Progenitor cell of endocrine pancreas (in vitro differentiated cells): Measurements from ENCODE around the gene TMA7B. TPM values are rescaled to one million over a fixed set of nuclear protein-coding genes. Genes with fewer than 3 reads are reported as not detected.

Experiments
- DNase-seq: peaks from one replicate; pipeline ENCODE4 v3.0.0; 2021; ENCODE audit warnings: low spot score; ENCODE audit not compliant: unreplicated experiment
- H3K27ac Mint-ChIP-seq: 2 replicates; pipeline ENCODE4 v1.8.0; 2021; ENCODE audit warnings: mild to moderate bottlenecking, moderate library complexity, mixed read lengths
- H3K27me3 Mint-ChIP-seq: 2 replicates; pipeline ENCODE4 v1.8.0; 2021; ENCODE audit warnings: mixed read lengths
- H3K36me3 Mint-ChIP-seq: 2 replicates; pipeline ENCODE4 v1.8.0; 2022; ENCODE audit warnings: mixed read lengths; ENCODE audit not compliant: insufficient read depth
- H3K4me1 Mint-ChIP-seq: 2 replicates; pipeline ENCODE4 v1.8.0; 2021; ENCODE audit warnings: low read depth, mixed read lengths
- H3K4me3 Mint-ChIP-seq: 2 replicates; pipeline ENCODE4 v1.8.0; 2021; ENCODE audit warnings: low read depth, mild to moderate bottlenecking, moderate library complexity, mixed read lengths
- H3K9me3 Mint-ChIP-seq: 2 replicates; pipeline ENCODE4 v1.8.0; 2021; ENCODE audit warnings: low read depth, mixed read lengths
- total RNA-seq: library from RNA; stranded (reverse); gene quantifications from 2 replicates; pipeline ENCODE4 v1.2.1, GENCODE V29; 2021
- TF ChIP-seq, protein P1 (sequence below): fragments of 200-600 bp; sonication (generic); IDR thresholded peaks from one replicate; pipeline ENCODE4 v1.5.0; 2021; ENCODE audit warnings: antibody characterized with exemption, mild to moderate bottlenecking; ENCODE audit not compliant: unreplicated experiment

Gene TMA7B
- total RNA-seq, 1 donor from 2014 or later = not detected

DNA sequence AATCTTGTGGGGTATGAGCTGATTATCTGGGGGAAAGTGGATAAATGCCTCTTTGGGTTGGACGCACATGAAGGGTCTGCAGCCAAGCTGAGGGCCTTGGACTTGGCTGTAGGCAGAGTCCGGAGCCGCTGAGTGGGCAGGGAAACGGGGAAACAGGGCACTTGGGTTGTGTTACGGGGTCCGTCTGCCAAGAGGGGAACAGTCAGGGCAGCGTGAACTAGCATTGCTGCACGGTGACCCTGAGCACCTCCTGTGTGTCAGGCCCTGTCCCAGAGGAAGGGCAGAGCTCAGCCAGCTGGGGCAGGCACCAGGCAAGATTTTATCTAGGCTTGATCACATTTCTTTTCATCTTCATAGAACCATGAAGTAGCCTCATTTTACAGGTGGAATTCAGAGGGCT, 46.4 kb downstream of the TMA7B start:
- Mint-ChIP-seq H3K27me3 (peaks cover 3% of the 10 kb centered on the region), H3K9me3 (no peaks in the 10 kb centered on the region)

DNA sequence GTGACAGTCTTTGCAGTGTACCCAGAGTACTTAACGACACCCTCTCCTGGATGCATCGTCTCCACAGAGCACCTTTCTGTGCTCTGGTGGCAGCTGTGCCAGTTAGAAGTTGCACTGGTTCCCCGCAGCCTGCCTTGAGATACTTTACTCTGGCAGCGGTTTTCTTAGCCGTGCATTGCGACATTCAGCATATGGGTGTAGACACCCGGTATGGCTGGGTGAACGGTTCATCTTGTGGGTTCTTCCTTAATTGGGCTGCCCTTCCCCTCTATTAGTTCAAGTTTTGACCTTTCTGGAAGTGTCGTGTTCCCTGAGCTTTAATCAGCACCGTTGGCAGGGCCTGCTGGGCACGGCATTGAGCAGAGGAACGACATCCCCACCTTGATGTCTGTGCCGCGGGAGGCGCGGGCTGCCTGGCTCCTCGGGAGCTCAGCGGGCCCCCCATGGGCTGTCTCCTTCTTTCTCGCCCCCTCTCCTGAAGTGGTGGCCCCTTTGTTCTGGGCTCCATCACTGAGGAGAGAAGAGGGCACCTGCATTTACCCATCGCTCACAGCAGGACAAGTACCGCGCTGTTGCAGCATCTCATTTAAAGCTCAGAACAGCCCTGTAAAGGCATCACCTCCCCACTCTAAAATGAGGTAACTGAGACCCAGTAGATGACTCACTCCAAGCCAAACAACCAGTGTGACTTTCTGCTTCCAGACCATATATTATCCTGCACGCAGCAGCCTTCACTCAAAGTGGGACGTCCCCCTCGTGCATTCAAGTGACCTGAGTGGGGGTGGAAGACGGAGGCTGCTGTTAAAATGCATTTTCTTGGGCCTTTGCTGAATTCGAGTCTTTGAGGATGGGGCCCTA, 47.9 kb downstream of the TMA7B start:
- peaks cover 32% of the 10 kb centered on the region for H3K4me1 Mint-ChIP-seq
- H3K27ac Mint-ChIP-seq = peak overlapping the region; percentile 65
- TF ChIP-seq, protein P1, sequence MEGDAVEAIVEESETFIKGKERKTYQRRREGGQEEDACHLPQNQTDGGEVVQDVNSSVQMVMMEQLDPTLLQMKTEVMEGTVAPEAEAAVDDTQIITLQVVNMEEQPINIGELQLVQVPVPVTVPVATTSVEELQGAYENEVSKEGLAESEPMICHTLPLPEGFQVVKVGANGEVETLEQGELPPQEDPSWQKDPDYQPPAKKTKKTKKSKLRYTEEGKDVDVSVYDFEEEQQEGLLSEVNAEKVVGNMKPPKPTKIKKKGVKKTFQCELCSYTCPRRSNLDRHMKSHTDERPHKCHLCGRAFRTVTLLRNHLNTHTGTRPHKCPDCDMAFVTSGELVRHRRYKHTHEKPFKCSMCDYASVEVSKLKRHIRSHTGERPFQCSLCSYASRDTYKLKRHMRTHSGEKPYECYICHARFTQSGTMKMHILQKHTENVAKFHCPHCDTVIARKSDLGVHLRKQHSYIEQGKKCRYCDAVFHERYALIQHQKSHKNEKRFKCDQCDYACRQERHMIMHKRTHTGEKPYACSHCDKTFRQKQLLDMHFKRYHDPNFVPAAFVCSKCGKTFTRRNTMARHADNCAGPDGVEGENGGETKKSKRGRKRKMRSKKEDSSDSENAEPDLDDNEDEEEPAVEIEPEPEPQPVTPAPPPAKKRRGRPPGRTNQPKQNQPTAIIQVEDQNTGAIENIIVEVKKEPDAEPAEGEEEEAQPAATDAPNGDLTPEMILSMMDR = no peak
- peaks cover 7% of the 10 kb centered on the region for H3K36me3 Mint-ChIP-seq
- H3K4me3 Mint-ChIP-seq = no peak overlapping the region
- DNase-seq = no peak
- peaks cover under 1% of the 10 kb centered on the region for H3K9me3 Mint-ChIP-seq
- H3K27me3 Mint-ChIP-seq = peaks cover 3% of the 10 kb centered on the region

More for the DNA sequence above, 46.4 kb downstream of the TMA7B start:
- H3K27ac Mint-ChIP-seq = no peak overlapping the region
- TF ChIP-seq, protein P1 = no peak
- H3K4me3 Mint-ChIP-seq = no peak overlapping the region
- peaks cover 43% of the 10 kb centered on the region for H3K4me1 Mint-ChIP-seq
- no peak for DNase-seq
- H3K36me3 Mint-ChIP-seq = peaks cover 5% of the 10 kb centered on the region

DNA sequence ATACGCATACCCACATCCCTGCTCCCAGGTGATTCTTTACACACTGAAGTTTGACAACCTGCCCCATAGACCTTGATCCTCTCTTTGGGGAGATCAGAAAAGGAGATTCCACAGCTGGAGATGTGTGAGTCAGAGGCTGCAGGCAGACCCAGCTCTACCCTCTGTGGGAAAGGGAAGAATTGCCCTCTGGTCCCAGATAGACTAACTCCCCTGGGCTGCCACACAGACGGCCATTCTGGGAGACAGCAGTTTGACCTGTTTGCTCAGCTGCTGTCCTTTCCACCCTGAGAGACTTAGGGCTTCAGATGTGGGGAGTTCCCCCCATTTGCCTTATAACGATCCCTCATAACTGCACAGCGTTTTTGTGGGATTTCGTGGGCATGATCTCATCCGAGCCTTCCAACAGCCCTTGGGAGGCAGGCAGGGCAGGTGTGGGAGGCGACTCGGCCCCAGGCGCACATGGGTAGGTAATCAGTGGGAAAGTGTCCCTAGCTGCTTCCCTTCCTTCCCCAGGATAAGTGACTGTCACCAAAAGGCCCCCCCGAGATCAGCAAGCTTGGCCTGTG, 48.6 kb downstream of the TMA7B start:
- DNase-seq = no peak
- no peak overlapping the region for H3K4me3 Mint-ChIP-seq
- peaks cover 32% of the 10 kb centered on the region for H3K4me1 Mint-ChIP-seq
- peaks cover 3% of the 10 kb centered on the region for H3K27me3 Mint-ChIP-seq
- H3K27ac Mint-ChIP-seq = no peak overlapping the region
- peaks cover 10% of the 10 kb centered on the region for H3K36me3 Mint-ChIP-seq
- H3K9me3 Mint-ChIP-seq = peaks cover 5% of the 10 kb centered on the region
- TF ChIP-seq, protein P1 = no peak

DNA sequence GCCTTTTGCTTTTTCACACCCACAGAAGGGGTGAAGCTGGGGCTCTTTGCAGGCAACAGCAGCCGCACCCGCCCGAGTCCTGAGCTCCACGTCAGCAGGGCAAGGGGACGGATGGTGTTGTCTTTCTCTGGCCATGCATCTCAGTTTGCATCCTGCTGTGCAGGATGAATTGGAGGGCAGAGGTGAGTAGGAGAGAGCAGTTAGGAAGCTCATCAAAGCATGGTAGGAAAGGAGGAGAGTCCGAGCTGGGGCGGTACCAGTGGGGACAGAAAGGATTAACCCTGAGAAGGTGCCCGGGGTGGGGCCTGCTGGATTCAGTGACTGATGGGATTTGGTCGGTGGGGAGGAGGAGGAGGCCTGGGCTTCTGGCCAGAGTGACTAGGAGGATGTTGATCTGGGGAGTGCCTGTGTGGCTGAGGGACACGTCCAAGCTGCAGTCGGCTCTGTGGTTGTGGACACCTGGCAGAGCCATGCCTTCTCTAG, 49.1 kb downstream of the TMA7B start:
- DNase-seq = no peak
- no peak overlapping the region for H3K4me3 Mint-ChIP-seq
- no peak overlapping the region for H3K27ac Mint-ChIP-seq
- H3K4me1 Mint-ChIP-seq = peaks cover 32% of the 10 kb centered on the region
- peaks cover 5% of the 10 kb centered on the region for H3K9me3 Mint-ChIP-seq
- H3K36me3 Mint-ChIP-seq = peaks cover 9% of the 10 kb centered on the region
- TF ChIP-seq, protein P1 = no peak
- peaks cover 3% of the 10 kb centered on the region for H3K27me3 Mint-ChIP-seq

DNA sequence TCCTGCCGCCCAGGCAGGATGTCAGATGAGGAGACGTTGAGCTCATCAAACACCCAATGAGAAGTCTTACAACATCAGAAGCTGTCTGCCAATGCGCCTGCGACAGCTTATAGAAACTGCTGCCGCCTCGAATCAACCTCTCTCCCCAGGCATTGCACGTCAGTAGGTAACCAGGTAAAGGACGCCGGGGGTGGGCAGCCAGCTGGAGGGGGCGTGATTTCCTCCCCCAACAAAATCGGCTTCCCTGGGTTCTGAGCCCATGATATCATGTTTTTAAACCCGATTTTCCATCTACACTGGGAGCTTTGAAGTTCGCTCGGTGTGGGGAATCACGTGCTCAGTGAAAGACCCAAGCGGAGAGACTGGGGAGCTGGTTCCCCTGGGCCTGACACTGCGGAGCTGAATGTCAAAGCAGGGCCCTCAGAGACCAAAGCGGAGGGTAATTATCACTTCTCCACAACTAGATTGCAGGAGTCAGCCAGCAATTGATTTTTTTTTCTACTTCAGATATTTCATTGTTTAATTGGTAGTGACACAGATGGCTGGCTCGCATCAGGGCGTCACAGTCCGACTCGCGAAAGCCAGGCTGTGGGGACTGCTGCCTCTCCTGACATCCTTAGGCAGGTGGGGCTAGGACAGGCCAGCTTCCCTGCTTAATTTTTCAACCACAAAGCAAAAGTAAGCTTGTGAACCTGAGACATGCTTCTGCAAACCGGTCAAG, 49.9 kb downstream of the TMA7B start:
- Mint-ChIP-seq H3K27me3 (peaks cover 3% of the 10 kb centered on the region), H3K36me3 (peaks cover 6% of the 10 kb centered on the region), H3K27ac (peak overlapping the region; percentile 49), H3K4me1 (peaks cover 37% of the 10 kb centered on the region), H3K9me3 (peaks cover 5% of the 10 kb centered on the region), H3K4me3 (no peak overlapping the region)
- DNase-seq = no peak
- TF ChIP-seq, protein P1 = no peak
